Hematopoietic multipotent progenitor cell treated with erythropoietin and hydrocortisone succinate and interleukin-3 and kit ligand, for 17 days (in vitro differentiated cells): Measurements from ENCODE around the gene HCN4.

Experiments
- DNase-seq: peaks from one replicate; pipeline ENCODE4 v3.0.0-alpha.2; 2015; ENCODE audit warnings: low spot score

The HCN4 gene

DNA sequence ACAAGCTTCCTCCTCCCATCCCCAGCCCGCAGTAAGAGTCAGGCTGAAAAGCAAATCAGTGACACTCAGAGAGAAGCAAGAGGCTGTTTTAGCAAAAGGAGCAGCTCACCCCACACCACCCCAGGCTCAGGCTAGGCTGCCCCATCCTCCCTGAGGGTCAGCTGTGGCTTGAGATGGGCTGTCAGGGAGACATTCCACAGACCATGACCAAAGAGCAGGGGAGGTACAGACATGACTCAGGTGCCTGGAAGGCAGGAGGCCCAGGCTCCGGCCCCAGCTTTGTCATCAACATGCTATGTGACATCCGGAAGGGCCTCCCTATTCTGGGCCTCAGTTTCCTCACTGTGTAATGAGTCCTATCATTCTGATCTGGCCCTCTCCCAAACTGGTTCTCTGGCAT, 24.7 kb downstream of the HCN4 start:
- no peak for DNase-seq

DNA sequence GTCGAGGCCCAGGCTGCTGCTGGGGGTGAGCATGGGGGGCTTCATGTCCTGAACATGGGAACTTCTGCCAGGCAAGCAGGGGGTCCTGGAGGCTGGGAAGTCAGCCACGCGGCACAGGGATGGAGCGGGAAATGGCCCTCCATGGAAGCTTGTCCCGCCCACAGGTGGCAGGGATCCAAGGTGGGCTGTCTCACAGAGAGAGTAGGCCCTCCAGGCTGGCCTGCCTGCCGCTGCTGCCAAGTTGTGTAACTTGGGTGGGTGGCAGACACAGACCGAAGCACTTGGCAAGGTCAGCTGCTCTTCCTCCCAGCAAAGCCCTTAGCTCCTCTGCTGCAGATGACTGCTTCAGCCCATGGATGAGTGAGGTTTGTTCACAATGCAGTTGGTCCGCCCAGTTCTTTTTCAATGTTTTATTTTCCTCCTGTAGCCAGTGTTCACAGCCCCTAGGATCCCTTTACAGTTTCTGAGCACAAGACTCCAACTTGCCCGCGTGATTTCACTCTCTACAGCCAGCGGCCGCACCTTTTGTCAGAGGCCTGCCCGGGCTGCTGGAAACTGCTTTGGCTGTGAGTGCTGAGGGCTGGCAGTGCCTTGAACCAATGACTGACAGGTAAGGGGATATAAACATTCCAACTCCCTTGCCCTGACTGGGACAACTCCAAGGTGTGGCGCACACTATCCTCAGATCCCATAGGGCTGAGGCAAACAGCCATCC, 26.7 kb downstream of the HCN4 start:
- DNase-seq: no peak

DNA sequence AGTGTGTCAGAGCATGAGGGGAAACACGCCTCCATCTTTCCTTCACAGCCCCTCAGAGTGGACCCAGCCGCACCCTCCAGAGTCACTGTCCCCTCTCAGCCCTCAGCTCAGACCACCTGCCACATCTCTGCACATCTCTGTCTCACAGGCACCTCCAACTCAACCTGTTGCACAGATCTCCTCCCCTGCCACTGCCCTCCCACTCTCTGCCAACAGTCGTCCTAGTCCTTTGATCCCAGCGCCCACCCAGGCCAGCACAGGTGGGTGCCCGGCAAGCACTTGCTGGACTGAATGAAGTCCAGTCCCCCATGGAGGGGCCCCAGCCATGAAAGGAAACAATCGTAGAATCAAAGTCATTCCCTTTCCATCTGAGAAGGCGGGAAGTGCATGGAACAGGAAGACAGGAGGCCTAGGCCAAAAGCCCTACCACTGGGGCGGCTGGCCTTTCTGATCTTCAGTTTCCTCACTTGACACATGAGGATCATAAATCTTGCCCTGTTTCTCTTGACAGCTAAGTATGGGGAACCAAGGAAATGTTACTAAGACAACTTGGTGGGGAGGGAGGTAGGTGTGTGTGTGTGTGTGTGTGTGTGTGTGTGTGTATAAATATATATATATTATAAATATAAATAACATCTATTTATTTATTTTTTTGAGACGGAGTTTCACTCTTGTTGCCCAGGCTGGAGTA, 28.1 kb downstream of the HCN4 start:
- DNase-seq: no peak

DNA sequence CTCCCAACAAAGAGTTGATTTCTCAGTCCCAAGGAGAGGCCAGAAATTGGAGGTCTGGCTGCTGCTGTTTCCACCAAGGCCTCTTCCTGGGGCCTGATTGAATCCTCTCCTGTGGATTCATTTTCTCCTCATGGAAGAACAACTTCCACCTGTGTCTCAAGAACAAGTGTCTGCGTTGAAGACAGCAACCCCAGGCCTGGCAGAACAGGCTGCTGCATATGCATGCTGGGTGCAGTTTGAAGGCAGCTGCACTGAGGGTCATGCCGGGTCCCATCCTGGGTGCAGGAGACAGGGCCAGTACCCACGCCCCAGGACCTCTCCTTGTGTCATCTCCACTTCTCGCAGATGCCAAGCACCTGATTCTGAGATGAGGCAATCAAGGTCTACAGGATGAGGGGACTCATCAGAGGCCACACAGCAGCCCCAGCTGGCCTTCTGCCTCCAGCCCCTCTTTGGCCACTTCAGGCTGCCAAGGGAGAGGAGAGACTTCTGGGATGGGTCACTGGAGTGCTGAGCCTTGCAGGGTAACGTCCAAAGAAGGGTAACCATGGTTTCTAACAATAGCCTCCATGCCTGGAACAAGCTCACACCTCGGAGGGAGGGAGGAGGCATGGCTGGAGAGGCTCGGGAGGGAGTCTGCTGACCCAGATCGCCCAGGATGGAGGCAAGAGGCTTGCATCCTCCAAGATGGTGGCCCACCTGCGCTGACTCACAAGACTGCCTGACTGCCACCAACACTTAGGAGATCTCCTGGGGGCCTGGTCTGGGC, 30.0 kb downstream of the HCN4 start:
- no peak for DNase-seq

DNA sequence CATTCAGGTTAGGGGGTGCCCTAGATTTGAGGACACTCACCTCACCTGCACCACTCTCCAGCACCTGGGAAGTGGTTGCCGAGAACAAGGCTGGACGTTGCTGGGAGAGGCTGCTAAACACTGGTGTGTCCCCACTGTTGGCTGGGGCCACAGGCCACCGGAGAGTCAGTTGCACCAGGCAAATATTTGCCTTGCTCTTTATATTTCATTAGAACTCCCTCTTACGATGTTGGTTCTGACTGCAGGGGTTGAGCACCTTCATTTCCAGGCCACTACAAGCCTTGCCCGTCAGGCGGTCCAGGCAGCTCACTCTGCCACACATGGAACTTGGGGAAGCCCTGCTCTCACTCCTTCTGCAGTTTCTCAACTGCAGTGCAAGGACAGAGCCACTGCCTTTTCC, 30.7 kb downstream of the HCN4 start:
- DNase-seq: no peak

DNA sequence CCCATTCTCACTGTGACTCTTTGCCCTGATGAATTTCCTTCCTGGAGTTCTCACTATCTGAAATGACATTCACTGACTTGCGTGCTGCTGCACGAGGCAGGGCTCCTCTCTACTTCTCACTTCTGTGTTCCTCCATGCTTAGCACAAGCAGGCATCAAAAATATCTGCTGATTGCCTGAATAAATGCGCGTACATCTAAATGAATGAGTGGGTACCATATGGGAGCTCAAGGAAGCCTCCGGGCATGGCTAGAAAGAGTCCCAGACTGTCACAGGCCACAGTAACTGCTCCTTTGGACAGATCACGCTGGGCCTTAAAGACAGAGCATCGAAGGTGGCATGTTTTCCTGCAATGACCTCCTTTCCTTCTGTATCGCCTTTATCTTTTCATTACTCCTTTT, 31.6 kb downstream of the HCN4 start:
- no peak for DNase-seq

DNA sequence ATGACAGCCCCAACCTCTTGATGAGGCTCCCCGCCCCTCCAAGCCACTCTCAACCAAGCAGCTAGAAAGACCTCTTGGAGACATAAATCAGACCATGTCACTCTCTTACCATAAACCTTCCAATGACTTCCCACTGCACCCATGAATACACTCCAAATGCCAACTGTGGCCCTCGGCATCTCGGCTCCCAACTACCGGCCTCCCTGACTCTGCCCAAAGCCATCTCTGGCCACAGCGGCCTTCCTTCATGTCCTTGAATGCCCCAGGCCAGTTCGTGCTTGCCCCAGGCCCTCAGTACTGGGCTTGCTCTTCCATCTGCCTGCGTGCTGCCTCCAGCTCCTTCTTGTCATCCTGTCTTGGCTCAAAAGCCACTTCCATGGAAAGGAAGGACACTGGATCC, 32.0 kb downstream of the HCN4 start:
- DNase-seq: no peak

DNA sequence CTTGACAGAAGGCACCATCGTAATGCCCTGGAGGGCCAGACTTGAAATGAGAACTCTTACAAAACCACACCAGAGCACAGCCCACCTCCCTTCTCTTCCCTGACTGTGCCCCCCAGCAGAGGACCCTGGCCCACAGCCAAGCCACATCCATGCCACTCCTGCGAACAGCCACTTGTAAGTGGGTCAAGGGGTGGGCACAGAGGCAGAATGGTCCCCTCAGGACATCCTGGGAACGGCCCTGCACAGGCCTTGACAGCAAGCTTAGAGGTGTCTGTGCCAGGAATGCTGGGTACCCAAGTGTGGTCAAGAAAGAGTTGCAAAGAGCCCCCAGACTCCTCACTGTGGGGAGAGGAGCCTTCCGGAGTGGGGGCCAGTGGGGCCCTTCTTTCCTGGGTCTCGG, 33.3 kb downstream of the HCN4 start:
- DNase-seq: no peak

DNA sequence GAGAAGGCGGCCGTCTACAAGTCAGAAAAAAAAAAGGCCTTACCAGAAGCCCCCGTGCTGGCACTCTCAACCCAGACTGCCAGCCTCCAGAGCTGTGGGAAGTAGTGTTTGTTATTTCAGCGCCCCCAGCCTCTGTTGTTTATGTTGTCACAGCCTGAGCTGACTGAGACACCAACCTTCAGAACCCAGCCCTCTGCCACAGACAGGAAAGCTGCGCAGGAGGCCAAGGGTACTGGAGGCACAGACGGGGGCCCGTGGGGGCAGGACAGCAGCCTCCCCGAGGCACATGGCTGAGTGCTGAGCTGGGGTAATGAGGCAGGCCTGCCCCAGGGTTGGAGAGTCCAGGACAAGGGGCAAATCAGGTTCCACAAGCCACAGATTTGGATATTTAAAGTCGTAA, 33.7 kb downstream of the HCN4 start:
- DNase-seq: no peak

DNA sequence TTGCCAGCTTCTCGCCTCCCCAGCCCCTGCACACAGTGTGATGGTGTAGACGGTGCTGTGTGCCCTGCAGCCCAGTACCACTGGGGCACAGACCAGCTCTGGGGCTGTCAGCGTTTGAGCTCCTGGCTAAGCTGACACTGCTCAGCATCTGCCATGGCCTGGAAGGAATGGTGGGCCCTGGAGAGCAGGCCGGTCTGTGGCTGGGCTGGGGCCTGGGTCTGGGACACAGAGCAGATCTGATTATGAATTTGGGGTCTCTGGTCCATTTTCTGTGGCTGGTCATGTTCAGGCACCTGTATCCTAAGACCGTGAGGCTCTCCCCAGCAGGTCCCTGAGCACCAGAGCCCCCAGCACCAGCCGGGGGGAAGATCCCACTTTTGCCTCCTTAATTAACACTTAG, 34.7 kb downstream of the HCN4 start:
- DNase-seq: no peak

DNA sequence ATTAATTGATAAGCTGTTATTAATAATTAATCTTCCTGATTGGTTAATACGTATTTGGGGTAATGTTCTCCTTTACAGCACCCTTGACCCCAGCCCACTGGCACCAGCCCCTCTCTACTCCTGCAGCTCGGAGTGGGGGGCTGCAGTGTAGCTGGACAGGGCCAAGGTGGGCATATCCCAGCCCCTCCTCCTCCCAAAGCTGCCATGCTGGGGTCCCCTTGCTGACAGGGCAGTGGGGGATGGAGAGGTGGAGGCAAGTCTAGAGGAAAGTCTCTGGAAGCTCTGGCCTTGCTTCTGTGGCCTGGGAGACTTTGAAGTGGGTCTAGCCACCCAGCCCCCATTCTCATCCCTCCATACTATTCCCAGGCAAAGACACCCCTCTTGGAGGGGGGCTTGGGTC, 35.8 kb downstream of the HCN4 start:
- no peak for DNase-seq

DNA sequence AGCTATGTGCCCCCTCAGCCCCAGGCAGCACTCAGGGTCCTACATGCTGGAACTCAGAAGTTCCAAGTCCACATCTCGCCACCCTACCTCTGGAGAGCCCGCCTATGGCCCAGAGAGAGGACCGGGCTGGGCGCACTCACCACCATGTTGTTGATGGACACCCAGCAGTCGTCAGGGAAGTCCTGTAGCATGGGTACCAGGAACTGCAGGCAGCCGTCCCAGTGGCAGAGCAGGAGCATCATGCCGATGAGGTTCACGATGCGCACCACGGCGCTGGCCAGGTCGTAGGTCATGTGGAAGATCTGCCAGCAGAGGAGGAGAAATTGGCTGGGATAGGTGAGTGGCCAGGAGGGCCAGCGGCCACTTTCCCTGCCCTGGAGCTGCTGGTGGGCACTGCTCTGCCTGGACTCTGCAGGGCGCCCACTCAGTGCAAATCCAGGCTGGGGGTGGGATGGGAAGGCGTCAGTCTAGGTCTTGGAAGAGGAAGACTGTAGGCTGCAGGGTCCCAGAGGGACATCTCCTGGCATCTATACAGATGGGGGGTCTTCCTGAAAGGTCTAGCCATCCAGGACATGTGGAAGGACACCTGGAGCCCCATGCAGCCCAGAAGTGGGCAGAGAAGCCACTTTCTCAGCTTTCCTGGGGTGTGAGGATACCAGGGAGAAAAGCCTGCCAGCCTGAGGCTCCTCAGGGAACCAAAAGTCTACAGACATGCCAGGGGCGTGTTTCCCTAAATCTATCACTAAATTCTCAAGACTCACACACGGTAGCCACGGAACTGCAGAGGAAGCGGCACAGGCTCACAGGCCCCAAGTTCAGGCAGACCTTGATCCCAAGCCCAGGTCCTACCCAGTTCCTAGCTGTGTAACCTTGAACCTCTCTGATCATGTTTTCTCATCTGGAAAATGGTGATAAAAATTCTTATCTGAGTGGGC, 36.5 kb downstream of the HCN4 start:
- no peak for DNase-seq

DNA sequence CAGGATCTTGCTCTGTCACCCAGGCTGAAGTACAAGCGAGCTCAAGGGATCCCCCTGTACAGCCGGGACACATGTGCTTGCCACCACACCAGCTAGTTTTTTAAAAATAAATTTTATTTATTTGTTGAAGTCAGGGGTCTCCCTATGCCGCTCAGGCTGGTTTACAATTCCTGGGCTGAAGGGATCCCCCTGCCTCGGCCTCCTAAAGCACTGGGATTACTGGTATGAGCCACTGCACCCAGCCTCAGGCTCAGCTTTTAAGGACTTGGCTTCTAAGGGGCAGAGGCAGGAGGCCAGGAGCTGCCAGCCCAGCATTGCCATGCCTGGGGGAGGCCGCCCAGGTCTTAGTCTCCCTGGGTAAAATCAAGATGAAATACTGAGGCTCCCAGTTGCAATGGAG, 37.3 kb downstream of the HCN4 start:
- no peak for DNase-seq

DNA sequence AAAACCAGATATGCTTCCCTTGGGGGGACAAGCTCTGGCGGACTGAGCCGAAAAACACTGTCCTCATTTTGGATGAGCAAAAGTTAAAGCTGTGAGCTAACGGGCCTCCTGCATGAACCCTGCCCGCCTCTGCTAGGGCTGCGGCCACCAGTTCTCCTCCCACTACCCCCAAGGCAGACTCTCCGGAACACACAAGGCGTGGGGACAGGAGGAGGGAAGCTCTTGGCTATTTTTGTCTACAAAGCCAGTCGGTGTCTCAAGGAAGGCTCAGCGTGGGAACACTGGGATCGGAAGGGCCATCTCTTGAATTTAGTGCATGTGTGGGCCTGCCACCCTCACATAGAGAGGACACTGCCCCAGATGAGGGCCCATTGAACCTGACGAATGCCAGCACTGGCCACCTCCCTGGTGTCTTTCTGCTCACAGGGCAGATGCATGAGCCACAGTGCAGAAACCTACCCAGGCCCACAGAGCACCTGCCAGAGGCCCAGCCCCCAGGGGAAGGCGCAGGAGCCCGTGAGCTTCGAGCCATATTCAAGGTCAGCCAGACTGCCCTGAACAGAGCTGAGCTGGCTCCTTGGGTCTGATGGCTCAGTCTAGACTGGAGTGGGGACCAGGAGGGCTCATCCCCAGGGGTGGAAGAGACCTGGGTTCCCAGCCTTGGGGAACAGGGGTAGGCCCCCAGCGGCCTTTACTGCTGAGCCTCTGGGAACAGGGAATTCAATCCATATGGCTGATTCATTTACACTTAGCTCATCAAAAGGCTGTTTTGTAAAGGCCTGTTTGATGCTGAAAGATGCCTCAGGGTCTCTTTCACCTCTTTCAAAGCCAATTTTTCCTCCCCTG, 38.3 kb downstream of the HCN4 start:
- DNase-seq: no peak

DNA sequence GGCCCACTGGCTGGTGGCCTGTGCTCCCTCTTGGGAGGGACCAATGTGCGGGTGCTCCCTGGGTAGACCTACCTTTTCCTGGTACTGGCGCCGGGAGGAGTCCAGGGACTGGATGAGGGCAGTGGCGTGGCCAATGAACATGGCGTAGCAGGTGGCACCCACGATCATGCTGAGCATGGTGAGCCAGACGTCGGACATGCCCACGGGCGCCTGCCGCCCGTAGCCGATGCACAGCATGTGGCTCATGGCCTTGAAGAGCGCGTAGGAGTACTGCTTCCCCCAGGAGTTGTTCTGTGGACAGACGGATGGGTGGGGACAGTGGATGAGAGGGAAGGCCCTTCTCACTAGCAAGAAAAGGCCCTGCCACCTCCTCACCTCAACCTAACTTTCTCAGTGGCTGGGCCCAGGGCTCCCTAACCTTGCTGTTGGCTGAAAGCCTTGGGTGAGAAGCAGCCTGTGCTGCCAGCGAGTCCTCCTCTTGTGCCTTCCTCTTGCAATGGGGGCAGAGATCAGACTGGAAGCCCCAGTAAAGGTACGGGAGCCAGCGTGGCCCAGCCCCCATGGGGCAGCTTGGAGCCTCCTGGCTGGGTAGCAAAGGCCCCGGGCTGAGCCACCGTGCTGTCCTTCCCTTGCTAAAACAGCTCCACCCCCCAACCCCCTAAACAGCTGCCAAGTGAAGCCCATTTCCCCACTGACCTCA, 39.1 kb downstream of the HCN4 start:
- DNase-seq: no peak

DNA sequence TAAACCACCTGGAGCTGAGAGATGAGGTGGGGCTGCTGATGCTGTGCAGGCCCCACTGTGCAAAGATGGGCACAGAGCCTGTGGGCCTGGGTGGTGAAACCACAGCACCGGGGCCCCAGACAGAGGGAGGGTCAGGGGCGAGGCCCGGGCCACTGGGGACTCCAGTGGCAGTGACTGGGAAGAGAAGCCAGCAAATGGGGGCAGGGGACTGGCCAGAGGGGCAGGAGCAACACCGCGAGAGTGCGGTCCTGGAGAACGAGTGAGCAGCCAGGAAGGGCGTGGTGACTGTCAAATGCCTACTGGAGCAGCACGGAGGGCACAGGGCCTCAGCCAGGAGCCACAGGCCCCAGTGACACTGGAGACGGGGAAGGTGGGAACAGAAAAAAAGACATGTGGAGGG, 39.8 kb downstream of the HCN4 start:
- no peak for DNase-seq

DNA sequence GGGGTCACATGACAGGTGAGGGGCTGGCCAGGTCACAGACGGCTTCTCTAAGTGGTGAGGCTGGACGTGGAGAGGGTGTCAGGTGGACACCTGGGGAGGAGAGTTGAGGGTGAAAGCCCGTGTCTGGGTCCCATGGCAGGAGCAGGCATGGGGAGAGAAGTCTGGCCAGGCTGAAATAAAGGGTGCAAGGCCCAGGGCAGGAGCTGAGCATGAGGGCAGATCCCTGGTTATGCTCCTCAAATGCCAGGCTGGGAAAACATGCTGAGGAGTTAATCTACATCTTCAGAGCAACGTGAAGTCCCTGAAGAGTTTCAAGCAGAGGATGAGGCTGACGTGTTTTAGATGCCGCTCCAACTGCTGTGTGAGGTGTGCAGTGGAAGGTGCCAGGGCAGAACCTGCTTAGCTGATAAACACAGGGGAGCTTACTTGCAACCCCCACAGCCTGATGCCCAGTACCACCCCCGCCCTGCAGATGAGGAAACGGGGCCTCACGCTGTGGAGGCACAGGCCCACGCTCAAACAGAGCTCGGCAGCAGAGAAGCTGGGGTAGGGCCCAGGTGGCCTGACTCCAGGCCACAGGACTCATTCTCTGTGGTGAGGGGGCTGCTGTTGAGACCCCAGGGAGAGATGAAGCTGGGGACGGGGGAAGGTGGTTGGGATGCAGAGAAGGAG, 40.5 kb downstream of the HCN4 start:
- DNase-seq: no peak

DNA sequence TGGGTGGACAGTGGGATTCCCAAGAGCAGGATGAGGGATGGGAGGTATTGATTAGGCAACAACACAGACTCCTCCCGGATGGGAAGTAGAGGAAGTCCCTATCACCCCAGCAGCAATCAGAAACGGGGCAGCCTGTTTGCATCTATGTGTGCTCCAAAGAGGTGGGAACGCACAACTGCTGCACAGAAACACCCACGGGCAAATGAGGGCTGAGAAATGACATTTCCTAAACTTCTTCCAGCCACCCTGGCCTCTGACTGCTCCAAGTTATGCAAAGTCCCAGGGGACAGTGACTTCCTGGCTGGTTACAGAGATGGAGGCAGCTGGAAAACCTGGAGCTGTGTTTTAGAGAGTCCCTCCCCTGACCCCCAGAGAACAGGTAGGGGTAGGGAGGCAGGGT, 42.6 kb downstream of the HCN4 start:
- no peak for DNase-seq

DNA sequence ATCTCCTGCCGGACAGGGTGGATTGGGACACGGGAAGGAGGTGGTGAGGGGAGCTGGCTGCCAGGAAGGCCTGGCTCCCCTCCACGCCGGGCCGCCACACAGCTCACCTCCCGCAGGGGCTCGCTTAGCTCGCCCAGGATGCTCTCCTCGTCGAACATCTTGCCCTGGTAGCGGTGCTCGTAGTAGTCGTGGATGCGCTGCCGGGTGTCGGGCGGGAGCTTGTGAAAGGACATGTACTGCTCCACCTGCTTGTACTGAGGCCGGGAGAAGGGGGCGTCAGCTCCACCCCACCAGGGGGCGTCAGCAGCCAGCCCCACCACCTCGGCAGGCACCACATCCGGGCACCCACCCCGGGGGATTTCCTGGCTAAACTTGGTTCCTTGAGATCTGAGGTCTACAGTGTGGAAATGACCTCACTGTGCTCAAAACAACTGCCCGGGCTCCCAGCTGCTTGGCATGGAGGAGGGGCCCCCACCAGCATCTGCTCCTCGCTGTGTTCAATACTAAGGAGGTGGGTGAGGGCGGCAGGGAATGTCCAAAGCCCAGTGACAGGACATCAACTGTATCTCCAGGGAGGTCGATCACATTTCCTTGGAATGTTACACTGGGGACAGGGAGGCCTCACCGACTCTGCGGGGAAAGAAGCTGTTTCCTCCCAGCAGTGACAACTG, 43.4 kb downstream of the HCN4 start:
- DNase-seq: no peak
